G401 (cell line): ENCODE data around the gene PROKR2. TPM values are rescaled to one million over a fixed set of nuclear protein-coding genes. Genes with fewer than 3 reads are reported as not detected.

ENCODE experiments used
- DNase-seq: peaks from one replicate; pipeline ENCODE4 v3.0.0-alpha.2; 2015; ENCODE audit warnings: low spot score
- in situ Hi-C: cut with HindIII; loops from 2 replicates; pipeline ENCODE4 v1.10.0; 2016; ENCODE audit warnings: low sequenced_read_pairs, mixed read lengths
- total RNA-seq: library from RNA; depleted of rRNA; stranded (reverse); fragments of >200 nt; shearing (Covaris generic); gene quantifications from 2 replicates; pipeline ENCODE4 v1.2.3, GENCODE V29; 2014; rRNA removed

PROKR2 gene
- total RNA-seq, 1 experiment from 2014 or later: not detected

DNA sequence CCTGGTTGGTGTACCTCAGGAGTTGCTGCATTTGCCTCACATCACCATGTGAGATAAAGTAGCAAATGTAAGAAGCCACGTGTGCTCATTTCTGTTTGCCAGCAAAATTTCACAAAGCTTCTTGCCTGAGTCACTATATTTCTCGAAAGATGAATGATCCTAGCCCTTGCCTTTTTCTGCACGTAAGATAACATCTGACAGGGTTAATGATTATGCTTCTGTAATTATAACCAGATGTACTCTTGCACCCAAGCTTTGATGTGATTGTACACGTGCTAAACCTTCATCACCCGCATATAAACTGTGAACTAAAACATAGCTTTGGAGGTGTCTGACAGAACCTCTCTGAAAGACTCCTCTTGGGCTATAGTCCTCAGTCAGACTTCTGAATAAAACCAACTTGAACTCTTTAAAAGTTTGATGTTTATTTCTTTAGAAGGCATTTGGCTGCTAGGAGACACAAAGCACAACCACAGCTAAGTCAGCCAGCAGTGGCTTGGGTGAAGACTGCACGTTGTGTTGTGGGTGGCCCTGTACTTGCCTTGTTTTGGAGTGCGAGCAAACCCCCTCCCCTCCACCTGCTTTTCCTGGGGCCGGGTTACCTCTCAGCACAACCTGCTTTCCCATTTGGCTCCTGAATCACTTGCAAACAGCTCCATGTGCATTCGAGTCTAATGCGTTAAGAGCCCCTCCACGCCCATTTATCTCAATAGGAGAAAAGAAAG, 19.3 kb downstream of the PROKR2 start:
- DNase-seq: no peak
- in situ Hi-C loops: no loop called here

- DNase-seq: no peak
- in situ Hi-C loops: no loop called here
Measured at GRCh38 chr20:5290596-5290995, 26.2 kb downstream of the PROKR2 start.

- in situ Hi-C loops: no loop called here
- no peak for DNase-seq
Measured at GRCh38 chr20:5282561-5282960, 34.2 kb downstream of the PROKR2 start.

GRCh38 chr20:5279661-5280060, 37.1 kb downstream of the PROKR2 start:
- in situ Hi-C loops: no loop called here
- DNase-seq: no peak

- in situ Hi-C loops: no loop called here
- DNase-seq: no peak
Measured at GRCh38 chr20:5272268-5272667, 44.5 kb downstream of the PROKR2 start.

DNA sequence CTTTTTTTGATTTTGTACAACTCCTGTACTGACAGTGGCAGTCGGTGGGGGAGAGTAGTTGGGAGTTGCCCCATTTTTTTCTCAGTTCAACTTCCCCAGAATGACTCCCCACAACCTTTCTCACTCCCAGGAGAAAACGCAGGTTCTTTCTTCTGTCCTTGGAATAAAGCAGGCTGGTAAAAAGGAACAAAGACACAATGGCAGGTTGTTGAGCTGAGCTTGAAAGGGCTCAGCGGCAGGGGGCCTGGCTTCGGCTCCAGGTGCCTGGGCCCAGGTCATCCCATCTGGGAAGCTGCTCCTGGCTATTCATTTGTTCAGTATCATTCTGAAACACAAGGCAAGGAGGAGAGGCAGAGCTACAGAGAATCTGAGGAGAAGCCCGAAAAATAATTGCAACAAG, 46.2 kb downstream of the PROKR2 start:
- in situ Hi-C loops: no loop called here
- DNase-seq: no peak

- no peak for DNase-seq
- in situ Hi-C loops: no loop called here
Measured at GRCh38 chr20:5268449-5268848, 48.3 kb downstream of the PROKR2 start.

DNA sequence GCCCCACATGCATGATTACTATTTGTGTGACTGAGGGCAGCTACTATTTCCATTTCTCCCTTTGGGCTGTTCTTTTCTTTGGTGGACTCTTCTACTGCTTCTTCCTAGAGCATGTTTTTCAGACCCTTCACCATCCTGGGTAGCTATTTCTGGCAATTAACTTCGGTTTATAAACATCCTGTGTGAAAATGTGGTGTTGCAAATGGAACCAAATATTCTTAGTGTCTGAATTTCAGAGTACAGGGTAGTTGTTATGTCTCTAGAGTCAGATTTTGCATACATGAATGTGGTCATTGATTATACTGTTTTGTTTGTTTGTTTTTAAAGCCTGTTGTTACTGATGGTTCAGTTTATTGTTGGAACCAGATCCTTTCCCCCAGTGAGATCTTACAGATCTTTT, 49.7 kb downstream of the PROKR2 start:
- in situ Hi-C loops: no loop called here
- no peak for DNase-seq

Other genes with a start within 250 kb of the PROKR2 start
- 105 and 117 TPM in 2 replicates for gene TMEM230, start 203.9 kb downstream of the PROKR2 start, total RNA-seq
- 290 and 347 TPM in 2 replicates for gene PCNA, start 197.0 kb downstream of the PROKR2 start, total RNA-seq
- gene CDS2, start 189.9 kb downstream of the PROKR2 start, total RNA-seq: 12.0 and 12.7 TPM in 2 replicates